Measurements from ENCODE around the gene PINLYP. TPM values are rescaled to one million over a fixed set of nuclear protein-coding genes. Genes with fewer than 3 reads are reported as not detected.

PINLYP gene
- polyA plus RNA-seq, 2 of the 4 experiments (the other 2 are of a cell fraction), result 0.27 TPM; not detected in 1

- Histone ChIP-seq H3K4me1 (peaks cover 24% of the 10 kb centered on the region), H3K4me2 (no peak overlapping the region), H3K27ac (no peak overlapping the region), H3K4me3 (no peak overlapping the region), H3K9me3 (no peaks in the 10 kb centered on the region)
- POLR2A ChIA-PET, result no interaction called here
- 87% methylated on average over 5 of the region's 5 CpGs for WGBS (ENCODE audit: missing lambda C conversion rate)
- CTCF ChIA-PET, result interaction anchor here (1.0 to 2.7 kb wide), 3 partner anchors 8 to 76 kb away, joined by 3 to 11 read pairs (median 3); no protein-coding TSS in a partner anchor
- DNase-seq (ENCODE audit: low read depth in 1 of 2, low spot score in 1 of 2) (no peak), ATAC-seq (no peak), FAIRE-seq (no peak)
- TF ChIP-seq GATA3 (IDR thresholded peaks at IDR 0.05; ENCODE audit: borderline replicate concordance) (no peak), ZFP36 (IDR thresholded peaks at IDR 0.05; ENCODE audit: borderline replicate concordance, partially characterized antibody) (no peak), HES2 (IDR thresholded peaks at IDR 0.05) (no peak), ZNF302 (CRISPR knock-in tag; IDR thresholded peaks at IDR 0.05) (no peak), ELK1 (IDR thresholded peaks at IDR 0.05; ENCODE audit: low read depth, low read length) (no peak), CBX2 (IDR thresholded peaks at IDR 0.05; ENCODE audit: borderline replicate concordance, low read depth) (no peak), RAD21 (conservative IDR thresholded peaks at IDR 0.05 in 1 of 2, IDR thresholded peaks at IDR 0.05 in 1 of 2) (no peak)
Observed at GRCh38 chr19:43631491-43631890, 55.9 kb downstream of the PINLYP start.

Other genes starting within 250 kb of the PINLYP start
- 0.03 TPM in 1 of 2 replicates, not detected in the other for gene CD177, start 222.1 kb upstream of the PINLYP start, polyA plus RNA-seq (2011; rRNA removed)
- gene CD177, start 222.1 kb upstream of the PINLYP start, polyA plus RNA-seq (2017; fragmentation: RNase III; extraction: RNeasy Plus Mini Kit Qiagen cat#74134 plus additional on column Dnase treatment), result 0.05 to 0.09 TPM in 2 of 3 replicates, not detected in the other
- gene TEX101, start 160.9 kb upstream of the PINLYP start, polyA plus RNA-seq (2011; rRNA removed), result not detected in 2 replicates
- not detected in 3 replicates for gene TEX101, start 160.9 kb upstream of the PINLYP start, polyA plus RNA-seq (2017; fragmentation: RNase III; extraction: RNeasy Plus Mini Kit Qiagen cat#74134 plus additional on column Dnase treatment)
- 0.43 and 0.78 TPM in 2 replicates for gene LYPD3, start 110.2 kb upstream of the PINLYP start, polyA plus RNA-seq (2011; rRNA removed)
- 0.27 to 0.69 TPM (median 0.33 TPM) in 3 replicates for gene LYPD3, start 110.2 kb upstream of the PINLYP start, polyA plus RNA-seq (2017; fragmentation: RNase III; extraction: RNeasy Plus Mini Kit Qiagen cat#74134 plus additional on column Dnase treatment)
- gene PHLDB3, start 71.1 kb upstream of the PINLYP start, polyA plus RNA-seq (2011; rRNA removed), result 4.4 and 5.5 TPM in 2 replicates
- 10.1 to 12.0 TPM (median 12.0 TPM) in 3 replicates for gene PHLDB3, start 71.1 kb upstream of the PINLYP start, polyA plus RNA-seq (2017; fragmentation: RNase III; extraction: RNeasy Plus Mini Kit Qiagen cat#74134 plus additional on column Dnase treatment)
- 58.9 and 75.6 TPM in 2 replicates for gene ETHE1, start 48.6 kb upstream of the PINLYP start, polyA plus RNA-seq (2011; rRNA removed)
- 31.2 to 38.6 TPM (median 37.3 TPM) in 3 replicates for gene ETHE1, start 48.6 kb upstream of the PINLYP start, polyA plus RNA-seq (2017; fragmentation: RNase III; extraction: RNeasy Plus Mini Kit Qiagen cat#74134 plus additional on column Dnase treatment)
- 0.09 and 0.38 TPM in 2 replicates for gene ZNF575, start 42.6 kb upstream of the PINLYP start, polyA plus RNA-seq (2011; rRNA removed)
- 1.4 to 2.2 TPM (median 1.5 TPM) in 3 replicates for gene ZNF575, start 42.6 kb upstream of the PINLYP start, polyA plus RNA-seq (2017; fragmentation: RNase III; extraction: RNeasy Plus Mini Kit Qiagen cat#74134 plus additional on column Dnase treatment)
- 31.9 and 32.0 TPM in 2 replicates for gene XRCC1, start 274 bp upstream of the PINLYP start, polyA plus RNA-seq (2011; rRNA removed)
- 55.1 to 62.3 TPM (median 55.2 TPM) in 3 replicates for gene XRCC1, start 274 bp upstream of the PINLYP start, polyA plus RNA-seq (2017; fragmentation: RNase III; extraction: RNeasy Plus Mini Kit Qiagen cat#74134 plus additional on column Dnase treatment)
- 10.0 and 14.2 TPM in 2 replicates for gene IRGQ, start 20.3 kb downstream of the PINLYP start, polyA plus RNA-seq (2011; rRNA removed)
- 6.3 to 6.5 TPM (median 6.4 TPM) in 3 replicates for gene IRGQ, start 20.3 kb downstream of the PINLYP start, polyA plus RNA-seq (2017; fragmentation: RNase III; extraction: RNeasy Plus Mini Kit Qiagen cat#74134 plus additional on column Dnase treatment)
- gene ZNF576, start 20.8 kb downstream of the PINLYP start, polyA plus RNA-seq (2011; rRNA removed), result 10.6 and 11.2 TPM in 2 replicates
- gene ZNF576, start 20.8 kb downstream of the PINLYP start, polyA plus RNA-seq (2017; fragmentation: RNase III; extraction: RNeasy Plus Mini Kit Qiagen cat#74134 plus additional on column Dnase treatment), result 15.4 to 16.8 TPM (median 16.5 TPM) in 3 replicates
- 0.41 and 0.47 TPM in 2 replicates for gene SRRM5, start 36.3 kb downstream of the PINLYP start, polyA plus RNA-seq (2011; rRNA removed)
- gene SRRM5, start 36.3 kb downstream of the PINLYP start, polyA plus RNA-seq (2017; fragmentation: RNase III; extraction: RNeasy Plus Mini Kit Qiagen cat#74134 plus additional on column Dnase treatment), result 0.44 to 0.55 TPM (median 0.50 TPM) in 3 replicates
- 19.3 and 22.9 TPM in 2 replicates for gene ZNF428, start 43.8 kb downstream of the PINLYP start, polyA plus RNA-seq (2011; rRNA removed)
- gene ZNF428, start 43.8 kb downstream of the PINLYP start, polyA plus RNA-seq (2017; fragmentation: RNase III; extraction: RNeasy Plus Mini Kit Qiagen cat#74134 plus additional on column Dnase treatment), result 47.7 to 58.5 TPM (median 52.4 TPM) in 3 replicates
- gene CADM4, start 64.0 kb downstream of the PINLYP start, polyA plus RNA-seq (2011; rRNA removed), result 4.2 and 4.7 TPM in 2 replicates
- 8.8 to 10.1 TPM (median 9.2 TPM) in 3 replicates for gene CADM4, start 64.0 kb downstream of the PINLYP start, polyA plus RNA-seq (2017; fragmentation: RNase III; extraction: RNeasy Plus Mini Kit Qiagen cat#74134 plus additional on column Dnase treatment)
- gene PLAUR, start 94.4 kb downstream of the PINLYP start, polyA plus RNA-seq (2011; rRNA removed), result 48.6 and 55.3 TPM in 2 replicates
- gene PLAUR, start 94.4 kb downstream of the PINLYP start, polyA plus RNA-seq (2017; fragmentation: RNase III; extraction: RNeasy Plus Mini Kit Qiagen cat#74134 plus additional on column Dnase treatment), result 27.4 to 29.0 TPM (median 28.3 TPM) in 3 replicates
- not detected in 2 replicates for gene IRGC, start 140.3 kb downstream of the PINLYP start, polyA plus RNA-seq (2011; rRNA removed)
- gene IRGC, start 140.3 kb downstream of the PINLYP start, polyA plus RNA-seq (2017; fragmentation: RNase III; extraction: RNeasy Plus Mini Kit Qiagen cat#74134 plus additional on column Dnase treatment), result not detected in 3 replicates
- 14.2 and 24.4 TPM in 2 replicates for gene SMG9, start 179.2 kb downstream of the PINLYP start, polyA plus RNA-seq (2011; rRNA removed)
- 44.2 to 47.3 TPM (median 46.7 TPM) in 3 replicates for gene SMG9, start 179.2 kb downstream of the PINLYP start, polyA plus RNA-seq (2017; fragmentation: RNase III; extraction: RNeasy Plus Mini Kit Qiagen cat#74134 plus additional on column Dnase treatment)
- gene KCNN4, start 205.2 kb downstream of the PINLYP start, polyA plus RNA-seq (2011; rRNA removed), result 15.7 and 20.7 TPM in 2 replicates
- gene KCNN4, start 205.2 kb downstream of the PINLYP start, polyA plus RNA-seq (2017; fragmentation: RNase III; extraction: RNeasy Plus Mini Kit Qiagen cat#74134 plus additional on column Dnase treatment), result 16.9 to 21.0 TPM (median 20.7 TPM) in 3 replicates
- gene LYPD5, start 226.6 kb downstream of the PINLYP start, polyA plus RNA-seq (2011; rRNA removed), result 0.12 and 0.16 TPM in 2 replicates
- gene LYPD5, start 226.6 kb downstream of the PINLYP start, polyA plus RNA-seq (2017; fragmentation: RNase III; extraction: RNeasy Plus Mini Kit Qiagen cat#74134 plus additional on column Dnase treatment), result 0.09 to 0.22 TPM (median 0.18 TPM) in 3 replicates

Measured in A549 (cell line).